Body of pancreas (tissue), 4 donors: ENCODE data around the gene DNAJB14. TPM values are rescaled to one million over a fixed set of nuclear protein-coding genes. Genes with fewer than 3 reads are reported as not detected.

Source experiments
- ATAC-seq: fragments of 150-250 bp; one replicate; pipeline ENCODE4 v1.9.1; 2016
- DNase-seq, 4 donors: peaks; one replicate each; pipeline ENCODE4 v3.0.0-alpha.2; 2019
- H3K27ac ChIP-seq, 4 donors: fragments of 200-600 bp; sonication (generic); 1 replicate in 3 of 4; 2 replicates in 1 of 4; pipeline versions ENCODE4 v1.5.1 to v1.6.1; 2016 to 2019; ENCODE audit warnings: mild to moderate bottlenecking in 1 of 4, mixed read lengths in 1 of 4, moderate library complexity in 1 of 4
- H3K27me3 ChIP-seq, 2 donors: fragments of 200-600 bp; sonication (generic); one replicate each; pipeline ENCODE4 v1.6.0; 2016; ENCODE audit warnings: mild to moderate bottlenecking in 1 of 2
- H3K36me3 ChIP-seq, 2 donors: fragments of 200-600 bp; sonication (generic); replicated peaks in 1 of 2; 2 replicates each; pipeline ENCODE4 v1.5.1; 2016; ENCODE audit warnings: low read depth in 2 of 2; ENCODE audit not compliant: insufficient read depth in 1 of 2
- H3K4me1 ChIP-seq: fragments of 200-600 bp; sonication (generic); one replicate; pipeline ENCODE4 v1.6.0; 2016
- H3K4me3 ChIP-seq, 2 donors: fragments of 200-600 bp; sonication (generic); 1 replicate in 1 of 2; 2 replicates in 1 of 2; pipeline ENCODE4 v1.5.1; 2016 to 2019
- H3K9me3 ChIP-seq, 3 donors: fragments of 200-600 bp; sonication (generic); 1 replicate in 2 of 3; 2 replicates in 1 of 3; pipeline ENCODE4 v1.5.1; 2016
- CTCF ChIP-seq, 7 experiments: fragments of 450-650 bp in 4 of 7; fragments of 200-600 bp in 3 of 7; sonication (generic) in 3 of 7; IDR thresholded peaks; one replicate each; pipeline ENCODE4 v1.5.1; 2016 to 2019; ENCODE audit warnings: antibody characterized with exemption in 7 of 7
- POLR2A ChIP-seq, 3 donors: fragments of 450-650 bp; IDR thresholded peaks; one replicate each; pipeline ENCODE4 v1.6.1; 2016; ENCODE audit warnings: antibody characterized with exemption in 3 of 3, mild to moderate bottlenecking in 2 of 3
- WGBS, 2 donors: methylation state at CpG; one replicate each; pipeline ENCODE4 v1.1.5; 2017; 5-methylcytosine and 5-hydroxymethylcytosine counted together
- intact Hi-C: fragments of 100-400 bp; cut with DNase I; formaldehyde crosslinking; loops from one replicate; pipeline ENCODE4 v1.15.1; 2023
- total RNA-seq, 2 donors: library from RNA; depleted of rRNA; stranded (reverse); fragments of >200 nt; gene quantifications; one replicate each; pipeline ENCODE4 v1.1.0, GENCODE V29; 2016

Gene DNAJB14
- total RNA-seq, 2 donors from 2014 or later, result 20.8 to 30.7 TPM

- no peak for ATAC-seq
- H3K4me1 ChIP-seq, result peaks cover 7% of the 10 kb centered on the region
- WGBS, 2 donors, result 38 to 49% methylated on average over 3 of the region's 3 CpGs
Measured at GRCh38 chr4:99857307-99857706, 89.1 kb downstream of the DNAJB14 start.

GRCh38 chr4:99856166-99856565 is 90.3 kb downstream of the DNAJB14 start:
- peak overlapping the region in 1 of 4 donors; percentile 30 for H3K27ac ChIP-seq
- H3K4me1 ChIP-seq, result peaks cover 7% of the 10 kb centered on the region
- peak in 1 of 4 donors; percentile 31 for DNase-seq
- no peaks in the 10 kb centered on the region for H3K27me3 ChIP-seq
- no peaks in the 10 kb centered on the region for H3K9me3 ChIP-seq
- intact Hi-C loops, result no loop called here
- WGBS, 2 donors, result 48 to 55% methylated on average over 1 of the region's 1 CpG
- H3K4me3 ChIP-seq, result no peak overlapping the region
- no peak for ATAC-seq
- H3K36me3 ChIP-seq, result no peaks in the 10 kb centered on the region
- TF ChIP-seq POLR2A (IDR thresholded peaks at IDR 0.05), result no peak
- no peak for TF ChIP-seq CTCF (IDR thresholded peaks at IDR 0.05)

More at GRCh38 chr4:99857307-99857706, 89.1 kb downstream of the DNAJB14 start:
- Histone ChIP-seq H3K9me3 (no peaks in the 10 kb centered on the region), H3K27me3 (no peaks in the 10 kb centered on the region), H3K27ac (peak overlapping the region in 1 of 4 donors; percentile 30), H3K36me3 (no peaks in the 10 kb centered on the region), H3K4me3 (no peak overlapping the region)
- TF ChIP-seq CTCF (IDR thresholded peaks at IDR 0.05) (no peak), POLR2A (IDR thresholded peaks at IDR 0.05) (no peak)
- no peak for DNase-seq
- intact Hi-C loops, result no loop called here

GRCh38 chr4:99855678-99856077 is 90.7 kb downstream of the DNAJB14 start:
- TF ChIP-seq CTCF (IDR thresholded peaks at IDR 0.05) (no peak), POLR2A (IDR thresholded peaks at IDR 0.05) (no peak)
- Histone ChIP-seq H3K4me3 (no peak overlapping the region), H3K4me1 (peaks cover 7% of the 10 kb centered on the region), H3K27ac (no peak overlapping the region), H3K9me3 (no peaks in the 10 kb centered on the region), H3K27me3 (no peaks in the 10 kb centered on the region), H3K36me3 (no peaks in the 10 kb centered on the region)
- 71 to 94% methylated on average over 1 of the region's 1 CpG for WGBS, 2 donors
- DNase-seq (peak in 1 of 4 donors; percentile 11), ATAC-seq (no peak)
- intact Hi-C loops, result no loop called here

GRCh38 chr4:99853999-99854398 is 92.4 kb downstream of the DNAJB14 start:
- H3K27me3 ChIP-seq, result no peaks in the 10 kb centered on the region
- no peaks in the 10 kb centered on the region for H3K36me3 ChIP-seq
- peaks cover 7% of the 10 kb centered on the region for H3K4me1 ChIP-seq
- no peak overlapping the region for H3K27ac ChIP-seq
- H3K4me3 ChIP-seq, result no peak overlapping the region
- H3K9me3 ChIP-seq, result no peaks in the 10 kb centered on the region
- no peak for DNase-seq
- intact Hi-C loops, result no loop called here
- no peak for ATAC-seq
- no peak for TF ChIP-seq CTCF (IDR thresholded peaks at IDR 0.05)
- no peak for TF ChIP-seq POLR2A (IDR thresholded peaks at IDR 0.05)
- 28 to 40% methylated on average over 1 of the region's 1 CpG for whole genome bisulfite sequencing, 2 donors

GRCh38 chr4:99853190-99853589 is 93.2 kb downstream of the DNAJB14 start:
- H3K4me3 ChIP-seq, result no peak overlapping the region
- WGBS, 2 donors, result 39 to 50% methylated on average over 3 of the region's 3 CpGs
- no peaks in the 10 kb centered on the region for H3K36me3 ChIP-seq
- TF ChIP-seq POLR2A (IDR thresholded peaks at IDR 0.05) (no peak), CTCF (IDR thresholded peaks at IDR 0.05) (no peak)
- intact Hi-C loops, result no loop called here
- no peak for ATAC-seq
- no peak overlapping the region for H3K27ac ChIP-seq
- no peak for DNase-seq
- H3K4me1 ChIP-seq, result peaks cover 7% of the 10 kb centered on the region
- H3K27me3 ChIP-seq, result no peaks in the 10 kb centered on the region
- H3K9me3 ChIP-seq, result no peaks in the 10 kb centered on the region
